ENCODE data around the gene LNPK. TPM values are rescaled to one million over a fixed set of nuclear protein-coding genes. Genes with fewer than 3 reads are reported as not detected.

The LNPK gene
- total RNA-seq, 1 donor from 2014 or later: 32.3 TPM

- intact Hi-C loops (cut with DNase I): no loop called here
- H3K27ac ChIP-seq: no peak overlapping the region
These were observed 51.6 kb downstream of the LNPK start for GRCh38 chr2:175950512-175950911.

GRCh38 chr2:175948191-175948590, 53.9 kb downstream of the LNPK start:
- ATAC-seq (no peak), DNase-seq (no peak)
- no peaks in the 10 kb centered on the region for H3K27me3 ChIP-seq (ENCODE audit: low read depth)
- no peak for TF ChIP-seq CTCF (IDR thresholded peaks at IDR 0.05)
- H3K27ac ChIP-seq: no peak overlapping the region
- intact Hi-C loops (cut with DNase I): no loop called here
- no peaks in the 10 kb centered on the region for H3K9me3 ChIP-seq
- no peaks in the 10 kb centered on the region for H3K4me1 ChIP-seq
- no peak overlapping the region for H3K4me3 ChIP-seq
- H3K36me3 ChIP-seq: no peaks in the 10 kb centered on the region

More at GRCh38 chr2:175950512-175950911, 51.6 kb downstream of the LNPK start:
- no peak for ATAC-seq
- Histone ChIP-seq H3K36me3 (no peaks in the 10 kb centered on the region), H3K4me3 (no peak overlapping the region), H3K4me1 (no peaks in the 10 kb centered on the region), H3K27me3 (ENCODE audit: low read depth) (no peaks in the 10 kb centered on the region), H3K9me3 (no peaks in the 10 kb centered on the region)
- DNase-seq: no peak
- no peak for TF ChIP-seq CTCF (IDR thresholded peaks at IDR 0.05)

- DNase-seq: no peak
- H3K27ac ChIP-seq: no peak overlapping the region
- ATAC-seq: no peak
- no peaks in the 10 kb centered on the region for H3K4me1 ChIP-seq
- no peak overlapping the region for H3K4me3 ChIP-seq
- intact Hi-C loops (cut with DNase I): no loop called here
- H3K27me3 ChIP-seq (ENCODE audit: low read depth): no peaks in the 10 kb centered on the region
- TF ChIP-seq CTCF (IDR thresholded peaks at IDR 0.05): no peak
- no peaks in the 10 kb centered on the region for H3K9me3 ChIP-seq
- H3K36me3 ChIP-seq: no peaks in the 10 kb centered on the region
These were observed 55.0 kb downstream of the LNPK start for GRCh38 chr2:175947073-175947472.

GRCh38 chr2:175941699-175942098, 60.4 kb downstream of the LNPK start:
- peaks cover 19% of the 10 kb centered on the region for H3K36me3 ChIP-seq
- no peak for TF ChIP-seq CTCF (IDR thresholded peaks at IDR 0.05)
- ATAC-seq: no peak

GRCh38 chr2:175937216-175937615, 64.9 kb downstream of the LNPK start:
- no peak for TF ChIP-seq CTCF (IDR thresholded peaks at IDR 0.05)
- intact Hi-C loops (cut with DNase I): no loop called here
- no peak for DNase-seq
- peaks cover 33% of the 10 kb centered on the region for H3K36me3 ChIP-seq
- no peaks in the 10 kb centered on the region for H3K27me3 ChIP-seq (ENCODE audit: low read depth)
- H3K9me3 ChIP-seq: no peaks in the 10 kb centered on the region
- no peaks in the 10 kb centered on the region for H3K4me1 ChIP-seq
- no peak overlapping the region for H3K27ac ChIP-seq
- ATAC-seq: no peak
- no peak overlapping the region for H3K4me3 ChIP-seq

More at GRCh38 chr2:175941699-175942098, 60.4 kb downstream of the LNPK start:
- Histone ChIP-seq H3K4me1 (no peaks in the 10 kb centered on the region), H3K9me3 (no peaks in the 10 kb centered on the region), H3K4me3 (no peak overlapping the region), H3K27me3 (ENCODE audit: low read depth) (no peaks in the 10 kb centered on the region), H3K27ac (no peak overlapping the region)
- no peak for DNase-seq
- intact Hi-C loops (cut with DNase I): no loop called here

Measured in lower lobe of right lung (tissue), 2 donors.